ENCODE measurements around the gene MAPK4. TPM values are rescaled to one million over a fixed set of nuclear protein-coding genes. Genes with fewer than 3 reads are reported as not detected.

The MAPK4 gene
- total RNA-seq, 2 donors from 2014 or later = not detected

DNA sequence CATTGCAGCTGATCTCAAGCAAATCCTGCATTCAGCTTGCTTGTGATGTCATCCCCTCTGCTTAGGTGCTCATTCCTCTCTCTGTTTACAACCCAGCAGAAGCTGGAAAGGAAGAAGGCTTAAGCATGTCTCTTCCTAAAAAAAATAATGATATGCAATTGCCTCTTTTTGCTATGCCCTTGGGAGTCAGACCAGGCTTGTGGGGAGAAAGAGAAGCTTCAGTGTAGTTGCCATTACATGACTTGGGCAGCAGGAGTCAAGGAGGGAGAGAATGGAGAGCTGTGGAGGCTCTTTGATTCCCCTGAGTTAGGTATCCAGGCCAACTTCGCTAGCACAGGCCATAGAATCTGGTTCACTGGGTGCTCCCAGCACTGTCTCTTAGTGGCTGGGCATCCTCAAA lies 101.1 kb downstream of the MAPK4 start:
- Mint-ChIP-seq H3K4me1 (no peaks in the 10 kb centered on the region), H3K27me3 (peaks cover 3% of the 10 kb centered on the region), H3K9me3 (peaks cover 8% of the 10 kb centered on the region), H3K36me3 (ENCODE audit: low read depth) (no peaks in the 10 kb centered on the region), H3K4me3 (no peak overlapping the region), H3K27ac (no peak overlapping the region)
- ATAC-seq (replicated peaks) = no peak

DNA sequence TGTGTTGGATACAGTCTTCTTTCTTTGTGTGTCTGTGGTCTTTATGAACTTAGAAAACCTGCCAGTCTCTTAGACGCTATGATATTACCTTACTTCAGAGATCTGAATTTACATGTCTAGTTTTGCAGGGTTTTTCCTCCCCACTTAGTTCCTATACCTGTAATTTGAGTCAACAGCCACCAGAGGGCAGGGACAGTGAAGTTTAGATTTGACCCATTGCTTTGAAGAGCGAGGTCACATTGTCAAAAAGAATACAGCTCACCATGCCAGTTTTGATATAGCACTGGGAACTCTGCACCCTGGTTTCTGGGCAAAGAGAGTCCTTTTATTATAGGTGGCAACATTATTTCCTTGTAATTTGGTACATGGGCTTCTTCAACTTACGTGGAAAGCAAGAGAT lies 102.3 kb downstream of the MAPK4 start:
- no peaks in the 10 kb centered on the region for H3K4me1 Mint-ChIP-seq
- no peak overlapping the region for H3K4me3 Mint-ChIP-seq
- no peaks in the 10 kb centered on the region for H3K36me3 Mint-ChIP-seq (ENCODE audit: low read depth)
- peaks cover 8% of the 10 kb centered on the region for H3K9me3 Mint-ChIP-seq
- ATAC-seq (replicated peaks) = no peak
- no peak overlapping the region for H3K27ac Mint-ChIP-seq
- H3K27me3 Mint-ChIP-seq = peaks cover 5% of the 10 kb centered on the region

- ATAC-seq (replicated peaks) = no peak
- Mint-ChIP-seq H3K4me3 (no peak overlapping the region), H3K9me3 (peaks cover 8% of the 10 kb centered on the region), H3K27ac (no peak overlapping the region), H3K36me3 (ENCODE audit: low read depth) (no peaks in the 10 kb centered on the region), H3K27me3 (peaks cover 6% of the 10 kb centered on the region), H3K4me1 (no peaks in the 10 kb centered on the region)
Measured at GRCh38 chr18:50662775-50663383, 103.0 kb downstream of the MAPK4 start.

DNA sequence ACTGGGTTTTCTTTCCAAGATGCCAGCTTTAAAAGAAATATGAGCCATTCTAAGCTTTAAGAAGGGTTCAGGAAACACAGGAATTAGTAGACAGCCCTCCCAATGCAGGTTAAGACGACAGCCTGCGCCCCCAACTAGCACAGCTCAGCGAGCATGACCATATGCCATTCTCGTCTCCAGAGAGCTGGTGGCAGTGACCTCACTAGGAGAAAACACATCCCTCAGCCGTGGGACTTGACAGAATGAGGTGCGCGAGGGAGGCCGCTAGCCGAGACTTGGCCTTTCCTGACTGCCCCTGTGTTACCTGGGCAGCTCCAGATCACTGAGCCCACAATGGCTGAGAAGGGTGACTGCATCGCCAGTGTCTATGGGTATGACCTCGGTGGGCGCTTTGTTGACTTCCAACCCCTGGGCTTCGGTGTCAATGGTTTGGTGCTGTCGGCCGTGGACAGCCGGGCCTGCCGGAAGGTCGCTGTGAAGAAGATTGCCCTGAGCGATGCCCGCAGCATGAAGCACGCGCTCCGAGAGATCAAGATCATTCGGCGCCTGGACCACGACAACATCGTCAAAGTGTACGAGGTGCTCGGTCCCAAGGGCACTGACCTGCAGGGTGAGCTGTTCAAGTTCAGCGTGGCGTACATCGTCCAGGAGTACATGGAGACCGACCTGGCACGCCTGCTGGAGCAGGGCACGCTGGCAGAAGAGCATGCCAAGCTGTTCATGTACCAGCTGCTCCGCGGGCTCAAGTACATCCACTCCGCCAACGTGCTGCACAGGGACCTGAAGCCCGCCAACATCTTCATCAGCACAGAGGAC lies 103.9 kb downstream of the MAPK4 start:
- peaks cover 6% of the 10 kb centered on the region for H3K27me3 Mint-ChIP-seq
- no peak overlapping the region for H3K4me3 Mint-ChIP-seq
- no peaks in the 10 kb centered on the region for H3K36me3 Mint-ChIP-seq (ENCODE audit: low read depth)
- H3K4me1 Mint-ChIP-seq = no peaks in the 10 kb centered on the region
- no peak for ATAC-seq (replicated peaks)
- peaks cover 8% of the 10 kb centered on the region for H3K9me3 Mint-ChIP-seq
- H3K27ac Mint-ChIP-seq = no peak overlapping the region

DNA sequence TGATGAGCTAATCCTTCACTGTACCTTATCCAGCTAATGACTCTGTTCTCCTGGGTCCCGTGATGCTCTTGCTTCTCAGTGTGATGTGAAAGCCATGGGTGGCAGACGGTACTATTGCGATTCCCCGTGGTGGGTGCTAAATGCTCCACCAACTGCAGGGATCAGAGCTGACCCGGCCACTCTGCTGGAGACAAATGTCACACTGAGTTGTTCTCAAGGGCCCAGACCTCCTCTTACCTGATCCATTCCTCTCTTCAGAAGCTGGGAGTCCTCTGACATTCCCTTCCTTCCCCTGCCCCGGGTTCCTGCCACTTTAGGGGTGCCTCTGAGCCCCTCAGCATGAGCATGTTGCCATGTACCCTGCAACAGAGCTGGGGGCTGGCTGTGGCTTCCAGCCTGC lies 105.1 kb downstream of the MAPK4 start:
- no peak for ATAC-seq (replicated peaks)
- Mint-ChIP-seq H3K27ac (no peak overlapping the region), H3K4me1 (no peaks in the 10 kb centered on the region), H3K4me3 (no peak overlapping the region), H3K9me3 (peaks cover 8% of the 10 kb centered on the region), H3K36me3 (ENCODE audit: low read depth) (no peaks in the 10 kb centered on the region), H3K27me3 (peaks cover 10% of the 10 kb centered on the region)

- H3K27me3 Mint-ChIP-seq = peaks cover 10% of the 10 kb centered on the region
- H3K27ac Mint-ChIP-seq = no peak overlapping the region
- peaks cover 8% of the 10 kb centered on the region for H3K9me3 Mint-ChIP-seq
- H3K36me3 Mint-ChIP-seq (ENCODE audit: low read depth) = no peaks in the 10 kb centered on the region
- ATAC-seq (replicated peaks) = no peak
- no peak overlapping the region for H3K4me3 Mint-ChIP-seq
- no peaks in the 10 kb centered on the region for H3K4me1 Mint-ChIP-seq
Measured at GRCh38 chr18:50665519-50665918, 105.6 kb downstream of the MAPK4 start.

- no peak for ATAC-seq (replicated peaks)
Measured at GRCh38 chr18:50666536-50666935, 106.6 kb downstream of the MAPK4 start.

GRCh38 chr18:50671376-50671775 lies 111.5 kb downstream of the MAPK4 start:
- no peak for ATAC-seq (replicated peaks)
- Mint-ChIP-seq H3K36me3 (ENCODE audit: low read depth) (no peaks in the 10 kb centered on the region), H3K4me1 (no peaks in the 10 kb centered on the region), H3K4me3 (no peak overlapping the region), H3K9me3 (no peaks in the 10 kb centered on the region), H3K27me3 (peaks cover 19% of the 10 kb centered on the region), H3K27ac (no peak overlapping the region)

More at GRCh38 chr18:50666536-50666935, 106.6 kb downstream of the MAPK4 start:
- H3K4me3 Mint-ChIP-seq = no peak overlapping the region
- H3K4me1 Mint-ChIP-seq = no peaks in the 10 kb centered on the region
- H3K27ac Mint-ChIP-seq = no peak overlapping the region
- peaks cover 8% of the 10 kb centered on the region for H3K9me3 Mint-ChIP-seq
- no peaks in the 10 kb centered on the region for H3K36me3 Mint-ChIP-seq (ENCODE audit: low read depth)
- H3K27me3 Mint-ChIP-seq = peaks cover 10% of the 10 kb centered on the region

- Mint-ChIP-seq H3K27me3 (peaks cover 11% of the 10 kb centered on the region), H3K9me3 (no peaks in the 10 kb centered on the region), H3K4me3 (no peak overlapping the region), H3K4me1 (no peaks in the 10 kb centered on the region), H3K27ac (no peak overlapping the region), H3K36me3 (ENCODE audit: low read depth) (no peaks in the 10 kb centered on the region)
- ATAC-seq (replicated peaks) = no peak
Measured at GRCh38 chr18:50674307-50674980, 114.6 kb downstream of the MAPK4 start.

DNA sequence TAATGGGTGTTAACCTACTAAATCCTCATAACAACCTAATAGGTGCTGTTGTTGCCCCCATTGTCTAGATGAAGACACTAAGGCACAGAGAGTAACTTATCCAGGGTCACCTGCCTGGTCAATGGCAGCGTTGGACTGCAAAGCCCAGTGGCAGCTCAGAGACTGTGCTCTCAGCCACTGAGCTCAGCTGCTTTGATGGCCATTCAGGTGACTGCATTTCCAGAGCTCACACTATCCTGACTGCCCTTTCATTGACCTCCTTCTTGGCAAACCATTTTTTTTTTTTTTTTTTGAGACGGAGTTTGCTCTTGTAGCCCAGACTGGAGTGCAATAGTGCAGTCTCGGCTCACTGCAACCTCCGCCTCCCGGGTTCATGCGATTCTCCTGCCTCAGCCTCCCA lies 115.2 kb downstream of the MAPK4 start:
- Mint-ChIP-seq H3K4me3 (no peak overlapping the region), H3K27me3 (peaks cover 9% of the 10 kb centered on the region), H3K4me1 (no peaks in the 10 kb centered on the region), H3K36me3 (ENCODE audit: low read depth) (no peaks in the 10 kb centered on the region), H3K9me3 (no peaks in the 10 kb centered on the region), H3K27ac (no peak overlapping the region)
- ATAC-seq (replicated peaks) = no peak

- no peaks in the 10 kb centered on the region for H3K4me1 Mint-ChIP-seq
- H3K4me3 Mint-ChIP-seq = no peak overlapping the region
- H3K27me3 Mint-ChIP-seq = peaks cover 8% of the 10 kb centered on the region
- H3K27ac Mint-ChIP-seq = no peak overlapping the region
- H3K9me3 Mint-ChIP-seq = no peaks in the 10 kb centered on the region
- H3K36me3 Mint-ChIP-seq (ENCODE audit: low read depth) = no peaks in the 10 kb centered on the region
- ATAC-seq (replicated peaks) = no peak
Measured at GRCh38 chr18:50678651-50679050, 118.8 kb downstream of the MAPK4 start.

- H3K27ac Mint-ChIP-seq = no peak overlapping the region
- H3K27me3 Mint-ChIP-seq = peaks cover 8% of the 10 kb centered on the region
- no peaks in the 10 kb centered on the region for H3K36me3 Mint-ChIP-seq (ENCODE audit: low read depth)
- no peak overlapping the region for H3K4me3 Mint-ChIP-seq
- H3K9me3 Mint-ChIP-seq = no peaks in the 10 kb centered on the region
- no peaks in the 10 kb centered on the region for H3K4me1 Mint-ChIP-seq
- ATAC-seq (replicated peaks) = no peak
Measured at GRCh38 chr18:50679056-50679455, 119.2 kb downstream of the MAPK4 start.

DNA sequence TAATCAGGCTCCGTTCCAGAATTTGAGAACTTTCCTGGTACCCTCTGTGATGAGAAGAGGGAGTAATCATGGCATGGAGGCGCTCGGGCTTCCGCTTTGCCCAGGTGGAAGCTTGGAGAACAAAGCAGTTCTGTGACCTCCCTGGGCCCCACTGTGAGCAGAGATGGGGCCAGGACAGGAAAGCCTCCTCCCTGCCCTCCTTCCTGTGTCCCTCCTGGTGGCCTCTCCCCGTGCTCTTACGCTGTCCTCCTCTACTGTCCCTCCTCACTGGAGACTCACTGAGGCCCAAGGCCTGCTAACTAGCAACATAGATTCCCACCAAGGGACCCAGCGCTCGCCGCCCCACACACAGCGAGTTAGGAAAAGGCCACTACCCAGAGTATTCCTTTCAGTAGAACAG lies 119.8 kb downstream of the MAPK4 start:
- H3K4me1 Mint-ChIP-seq = no peaks in the 10 kb centered on the region
- no peaks in the 10 kb centered on the region for H3K9me3 Mint-ChIP-seq

GRCh38 chr18:50680966-50681365 lies 121.1 kb downstream of the MAPK4 start:
- peaks cover 7% of the 10 kb centered on the region for H3K27me3 Mint-ChIP-seq
- H3K4me1 Mint-ChIP-seq = no peaks in the 10 kb centered on the region
- H3K9me3 Mint-ChIP-seq = no peaks in the 10 kb centered on the region
- ATAC-seq (replicated peaks) = no peak
- no peak overlapping the region for H3K4me3 Mint-ChIP-seq
- no peaks in the 10 kb centered on the region for H3K36me3 Mint-ChIP-seq (ENCODE audit: low read depth)
- no peak overlapping the region for H3K27ac Mint-ChIP-seq

More for the DNA sequence above, 119.8 kb downstream of the MAPK4 start:
- H3K36me3 Mint-ChIP-seq (ENCODE audit: low read depth) = no peaks in the 10 kb centered on the region
- no peak overlapping the region for H3K4me3 Mint-ChIP-seq
- peaks cover 5% of the 10 kb centered on the region for H3K27me3 Mint-ChIP-seq
- no peak for ATAC-seq (replicated peaks)
- H3K27ac Mint-ChIP-seq = no peak overlapping the region

GRCh38 chr18:50682852-50683251 lies 123.0 kb downstream of the MAPK4 start:
- Mint-ChIP-seq H3K4me1 (no peaks in the 10 kb centered on the region), H3K27me3 (peaks cover 7% of the 10 kb centered on the region), H3K4me3 (no peak overlapping the region), H3K9me3 (no peaks in the 10 kb centered on the region), H3K36me3 (ENCODE audit: low read depth) (no peaks in the 10 kb centered on the region), H3K27ac (no peak overlapping the region)
- no peak for ATAC-seq (replicated peaks)

Data from activated T-helper 17 cell treated with anti-CD3 and anti-CD28 coated beads, Interleukin-2, amount 50 U/mL, for 72 hours (primary cell).